GM19372 (cell line): ENCODE data around the gene IP6K1.
A peak's percentile ranks its signal among the peaks of the same experiment; 100 is the strongest.
"Not testable (repeated sequence)": the region's sequence is repeated elsewhere in the genome, so short reads cannot be mapped to it uniquely, and the experiment has no call there.

Experiments
- ATAC-seq: cut with Tn5 transposase; IDR thresholded peaks from one replicate; pipeline ENCODE4 v1.9.1; 2021; ENCODE audit warnings: mild to moderate bottlenecking, low read depth, moderate library complexity; ENCODE audit not compliant: unreplicated experiment

Gene IP6K1

DNA sequence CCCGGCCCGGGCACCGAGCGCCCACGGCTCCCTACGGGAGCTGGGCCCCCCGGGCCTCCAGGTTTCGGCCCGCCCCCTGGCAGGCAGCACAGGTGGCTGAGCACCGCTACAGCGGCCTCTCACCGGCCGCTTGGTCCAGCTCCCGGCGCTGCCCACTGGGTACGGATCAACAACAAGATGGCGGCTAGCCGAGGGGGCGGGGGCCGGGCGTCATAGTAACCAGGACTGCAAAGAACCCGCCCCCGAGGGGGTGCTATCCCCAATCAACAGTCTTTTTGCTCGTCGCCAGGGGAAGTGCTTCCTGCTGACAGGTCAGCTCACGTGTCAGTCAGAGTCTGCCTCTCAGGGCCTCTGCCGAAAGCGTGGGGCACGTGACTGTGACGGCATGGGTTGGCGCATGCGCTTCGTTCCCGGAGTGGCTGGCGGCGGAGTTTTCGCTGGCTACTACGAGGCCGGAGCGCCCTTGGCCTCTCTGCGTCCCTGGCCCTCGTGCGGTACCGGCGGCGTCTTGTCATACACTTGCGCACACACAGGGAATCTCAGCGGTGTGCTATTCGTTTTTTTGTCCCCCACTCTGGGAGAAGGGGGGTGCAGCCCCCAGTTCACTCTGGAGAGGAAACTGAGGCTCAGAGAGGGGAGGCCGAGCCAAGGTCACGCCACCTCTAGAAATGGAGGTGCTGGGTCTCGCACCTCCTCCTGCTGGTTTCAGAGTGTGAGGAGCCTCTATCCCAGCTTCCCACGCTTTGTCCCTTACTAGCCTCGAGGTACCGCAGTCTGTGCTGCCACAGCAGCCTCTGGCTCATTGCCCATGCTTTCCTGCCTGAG, at the start of gene IP6K1:
TSS of gene IP6K1 (minus strand) at position 186 of the 825 bp plus-strand sequence. CDS start 38,502 bp downstream, outside the sequence.
- ATAC-seq = peak; percentile 99

DNA sequence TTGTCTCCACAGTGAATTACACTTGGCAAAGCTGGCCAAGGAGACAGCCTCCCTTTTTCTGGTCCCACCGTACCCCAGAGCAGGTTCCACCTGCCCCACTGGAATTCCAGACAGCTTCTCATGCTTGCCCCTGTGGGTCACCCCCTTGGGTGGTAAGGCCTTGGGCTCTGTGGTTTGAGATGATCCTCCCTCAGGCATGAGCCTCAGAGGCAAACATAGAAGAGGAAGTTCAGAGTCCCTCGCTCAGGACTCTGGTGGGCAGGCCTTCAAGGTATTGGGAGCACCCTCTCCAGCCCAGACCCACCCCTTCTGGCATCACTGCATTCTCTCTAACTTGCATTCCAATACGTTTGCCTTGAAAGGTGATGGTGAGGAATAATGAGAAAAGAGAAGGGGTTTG, 45.0 kb upstream of the IP6K1 start:
- ATAC-seq = no peak

- ATAC-seq = no peak
Measured at GRCh38 chr3:49826016-49826415, 39.7 kb upstream of the IP6K1 start.

DNA sequence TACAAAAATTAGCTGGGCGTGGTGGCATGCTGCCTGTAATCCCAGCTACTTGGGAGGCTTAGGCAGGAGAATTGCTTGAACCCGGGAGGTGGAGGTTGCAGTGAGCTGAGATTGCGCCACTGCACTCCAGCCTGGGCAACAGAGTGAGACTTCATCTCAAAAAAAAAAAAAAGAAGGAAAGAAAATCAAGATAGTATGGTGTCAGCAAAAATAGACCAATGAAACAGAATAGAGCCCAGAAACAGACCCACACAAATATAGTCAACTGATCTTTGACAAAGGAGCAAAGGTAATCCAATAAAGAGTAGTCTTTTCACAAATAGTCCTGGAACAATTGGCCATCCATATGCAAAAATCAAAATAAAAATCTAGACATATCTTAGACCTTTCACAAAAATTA, 36.8 kb upstream of the IP6K1 start:
- ATAC-seq = not testable (repeated sequence)

GRCh38 chr3:49813497-49814174, 27.3 kb upstream of the IP6K1 start, which contains the start of gene UBA7:
Gene UBA7 (minus strand): TSS chr3:49813953. CDS start chr3:49813787, 166 bp downstream.
- no peak for ATAC-seq

GRCh38 chr3:49812916-49813496, 26.7 kb upstream of the IP6K1 start:
- ATAC-seq = no peak

DNA sequence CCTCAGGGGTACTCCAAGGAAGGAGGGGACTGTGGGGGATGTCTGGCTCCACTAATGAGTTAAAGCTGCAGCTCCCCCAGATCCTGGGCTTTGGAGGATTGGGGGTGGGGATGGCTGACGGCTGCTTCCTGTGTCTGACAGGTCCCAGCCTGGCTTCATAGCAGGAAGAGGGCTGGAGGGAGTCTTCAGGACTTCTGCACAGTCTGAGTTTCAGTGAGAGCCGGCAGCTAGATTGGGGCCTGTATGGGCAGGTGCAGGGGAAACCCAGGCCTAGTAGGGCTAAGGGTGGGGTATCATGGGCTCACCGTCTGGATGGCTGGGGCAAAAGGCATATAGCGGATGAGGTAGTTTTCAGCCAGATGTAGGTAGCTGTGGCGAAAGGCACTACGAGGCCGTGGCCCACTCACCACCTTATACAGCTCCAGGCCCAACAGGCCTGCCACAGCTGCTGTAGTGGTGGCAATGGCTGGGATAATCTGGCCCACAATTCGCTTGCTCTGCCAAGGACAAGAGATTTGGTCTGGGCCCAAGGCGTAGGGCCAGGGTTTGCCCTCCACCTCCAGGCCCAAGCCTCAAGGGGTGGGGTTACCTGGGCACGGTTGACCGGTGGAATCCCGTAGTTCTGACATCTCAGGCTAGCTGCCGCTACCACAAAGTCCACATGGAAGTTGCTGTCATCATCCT, 21.2 kb upstream of the IP6K1 start:
- no peak for ATAC-seq

DNA sequence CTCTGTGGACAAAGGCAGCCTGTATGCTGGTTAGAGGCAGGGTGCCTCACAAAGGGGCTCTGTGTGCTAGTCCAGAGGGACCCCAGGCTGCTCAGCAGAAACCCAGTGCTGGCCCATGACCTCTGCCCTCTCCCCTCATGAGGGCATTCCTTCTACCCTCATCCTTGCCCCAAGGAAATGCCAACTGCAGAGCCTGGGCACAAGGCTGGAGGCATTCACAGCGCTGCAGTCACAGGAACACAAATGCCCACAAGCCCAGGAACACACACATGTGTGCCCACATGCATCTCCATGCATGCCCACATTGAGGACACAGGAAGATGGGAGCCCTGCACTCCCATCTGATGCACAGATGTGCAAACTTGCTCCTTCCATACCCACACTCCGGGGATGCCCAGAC, 20.5 kb upstream of the IP6K1 start:
- no peak for ATAC-seq

GRCh38 chr3:49805897-49806701, 19.8 kb upstream of the IP6K1 start:
- ATAC-seq = no peak

GRCh38 chr3:49805367-49805782, 19.0 kb upstream of the IP6K1 start:
- no peak for ATAC-seq

DNA sequence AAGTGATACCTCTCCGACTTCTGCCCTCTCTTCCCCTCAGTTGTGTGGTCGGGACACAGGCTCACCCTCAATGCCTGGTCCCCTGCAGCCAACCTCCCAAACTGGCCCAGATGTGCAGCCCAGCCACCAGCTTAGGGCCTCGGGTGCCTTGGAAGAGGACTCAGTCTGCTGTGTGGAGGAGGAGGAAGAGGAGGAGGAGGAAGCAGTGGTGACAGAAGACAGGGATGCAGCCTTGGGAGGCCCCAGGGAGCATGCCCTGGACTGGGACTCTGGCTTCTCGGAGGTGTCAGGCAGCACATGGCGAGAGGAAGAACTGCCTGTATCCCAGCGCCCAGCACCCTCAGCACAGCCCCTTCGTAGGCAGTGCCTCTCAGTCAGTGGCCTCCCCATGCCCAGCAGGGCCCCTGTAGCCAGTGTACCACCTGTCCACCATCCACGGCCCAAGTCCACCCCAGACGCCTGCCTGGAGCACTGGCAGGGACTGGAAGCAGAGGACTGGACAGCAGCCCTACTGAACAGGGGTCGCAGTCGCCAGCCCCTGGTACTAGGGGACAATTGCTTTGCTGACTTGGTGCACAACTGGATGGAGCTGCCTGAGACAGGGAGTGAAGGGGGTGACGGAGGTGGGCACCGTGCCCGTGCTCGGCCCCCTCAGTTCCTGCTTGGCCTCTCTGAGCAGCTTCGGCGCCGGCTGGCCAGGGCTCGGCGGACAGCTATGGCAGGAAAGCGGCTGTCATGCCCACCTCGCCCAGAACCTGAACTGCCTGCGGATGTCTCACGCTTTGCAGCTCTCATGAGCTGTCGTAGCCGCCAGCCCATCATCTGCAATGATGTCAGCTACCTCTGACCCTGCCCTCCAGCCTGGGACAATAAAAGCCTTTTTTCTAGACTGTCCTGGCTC, 18.0 kb upstream of the IP6K1 start:
- ATAC-seq = no peak

- no peak for ATAC-seq
Measured at GRCh38 chr3:49803465-49804140, 17.3 kb upstream of the IP6K1 start.

- ATAC-seq = peak; percentile 54
Measured at GRCh38 chr3:49802719-49803464, 16.6 kb upstream of the IP6K1 start, which contains the start of gene INKA1. Gene INKA1 (plus strand): TSS chr3:49803261. CDS start chr3:49803393, 132 bp downstream.

DNA sequence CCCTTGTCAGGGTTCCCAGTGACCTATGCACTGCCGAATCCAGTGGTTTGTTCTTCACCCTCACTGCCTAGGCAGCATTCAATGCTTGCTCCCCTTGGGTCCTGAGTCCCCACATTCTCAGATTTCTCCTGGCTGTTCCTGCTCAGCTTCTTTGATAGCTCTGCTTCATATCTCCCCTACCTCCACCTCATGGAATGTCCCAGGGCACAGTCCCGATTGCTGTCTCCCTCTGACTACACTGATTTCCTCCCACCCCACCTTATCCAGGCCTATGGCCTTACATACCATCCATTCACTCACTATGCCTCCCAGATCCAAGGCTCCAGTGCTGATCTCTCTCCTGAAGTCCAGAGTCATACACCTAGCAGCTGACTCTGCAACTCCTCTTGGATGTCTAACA, 14.8 kb upstream of the IP6K1 start:
- ATAC-seq = no peak

DNA sequence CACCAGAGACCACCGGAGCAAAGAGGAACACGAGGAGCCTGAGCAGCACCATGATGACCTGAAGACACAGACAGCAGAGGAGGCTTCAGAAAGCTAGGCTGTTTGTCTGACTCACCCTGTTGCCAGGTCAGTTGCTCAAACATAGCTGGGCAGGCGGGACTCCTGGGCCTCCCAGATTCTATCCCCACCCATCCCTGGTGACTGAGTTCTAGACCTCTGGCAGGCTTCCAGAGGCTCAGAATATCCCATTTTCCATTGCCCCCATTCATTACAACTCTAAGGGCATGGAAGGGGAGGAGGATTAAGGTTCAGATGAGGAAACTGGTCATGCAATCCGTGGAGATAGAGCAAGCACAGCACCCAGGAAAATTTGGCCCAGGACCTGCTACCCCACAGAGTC, 13.4 kb upstream of the IP6K1 start, which contains the start of gene CDHR4:
TSS of gene CDHR4 (minus strand) at position 113 of the 400 bp plus-strand sequence. CDS start at position 52, 61 bp downstream.
- ATAC-seq = no peak

- no peak for ATAC-seq
Measured at GRCh38 chr3:49799105-49799504, 12.8 kb upstream of the IP6K1 start.
